ENCODE measurements around the gene HIGD2A.

The HIGD2A gene

GRCh38 chr5:176394096-176394495, 5.5 kb downstream of the HIGD2A start:
- TF ChIP-seq, protein P1, sequence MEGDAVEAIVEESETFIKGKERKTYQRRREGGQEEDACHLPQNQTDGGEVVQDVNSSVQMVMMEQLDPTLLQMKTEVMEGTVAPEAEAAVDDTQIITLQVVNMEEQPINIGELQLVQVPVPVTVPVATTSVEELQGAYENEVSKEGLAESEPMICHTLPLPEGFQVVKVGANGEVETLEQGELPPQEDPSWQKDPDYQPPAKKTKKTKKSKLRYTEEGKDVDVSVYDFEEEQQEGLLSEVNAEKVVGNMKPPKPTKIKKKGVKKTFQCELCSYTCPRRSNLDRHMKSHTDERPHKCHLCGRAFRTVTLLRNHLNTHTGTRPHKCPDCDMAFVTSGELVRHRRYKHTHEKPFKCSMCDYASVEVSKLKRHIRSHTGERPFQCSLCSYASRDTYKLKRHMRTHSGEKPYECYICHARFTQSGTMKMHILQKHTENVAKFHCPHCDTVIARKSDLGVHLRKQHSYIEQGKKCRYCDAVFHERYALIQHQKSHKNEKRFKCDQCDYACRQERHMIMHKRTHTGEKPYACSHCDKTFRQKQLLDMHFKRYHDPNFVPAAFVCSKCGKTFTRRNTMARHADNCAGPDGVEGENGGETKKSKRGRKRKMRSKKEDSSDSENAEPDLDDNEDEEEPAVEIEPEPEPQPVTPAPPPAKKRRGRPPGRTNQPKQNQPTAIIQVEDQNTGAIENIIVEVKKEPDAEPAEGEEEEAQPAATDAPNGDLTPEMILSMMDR (IDR thresholded peaks at IDR 0.05; ENCODE audit: low read depth, low read length, missing control alignments), result no peak
- no peak for DNase-seq (ENCODE audit: low read depth)

GRCh38 chr5:176394881-176395675, 6.5 kb downstream of the HIGD2A start:
- TF ChIP-seq, protein P1 (IDR thresholded peaks at IDR 0.05; ENCODE audit: low read depth, low read length, missing control alignments), result no peak
- no peak for DNase-seq (ENCODE audit: low read depth)
- no peak overlapping the region for H3K4me3 ChIP-seq (ENCODE audit: low read depth, low read length)

More at GRCh38 chr5:176394096-176394495, 5.5 kb downstream of the HIGD2A start:
- H3K4me3 ChIP-seq (ENCODE audit: low read depth, low read length), result no peak overlapping the region

- TF ChIP-seq, protein P1 (IDR thresholded peaks at IDR 0.05; ENCODE audit: low read depth, low read length, missing control alignments), result no peak
- no peak overlapping the region for H3K4me3 ChIP-seq (ENCODE audit: low read depth, low read length)
- no peak for DNase-seq (ENCODE audit: low read depth)
These were observed 7.8 kb downstream of the HIGD2A start for GRCh38 chr5:176396330-176396729.

- TF ChIP-seq, protein P1 (IDR thresholded peaks at IDR 0.05; ENCODE audit: low read depth, low read length, missing control alignments), result no peak
- H3K4me3 ChIP-seq (ENCODE audit: low read depth, low read length), result no peak overlapping the region
- no peak for DNase-seq (ENCODE audit: low read depth)
These were observed 9.3 kb downstream of the HIGD2A start for GRCh38 chr5:176397736-176398420.

DNA sequence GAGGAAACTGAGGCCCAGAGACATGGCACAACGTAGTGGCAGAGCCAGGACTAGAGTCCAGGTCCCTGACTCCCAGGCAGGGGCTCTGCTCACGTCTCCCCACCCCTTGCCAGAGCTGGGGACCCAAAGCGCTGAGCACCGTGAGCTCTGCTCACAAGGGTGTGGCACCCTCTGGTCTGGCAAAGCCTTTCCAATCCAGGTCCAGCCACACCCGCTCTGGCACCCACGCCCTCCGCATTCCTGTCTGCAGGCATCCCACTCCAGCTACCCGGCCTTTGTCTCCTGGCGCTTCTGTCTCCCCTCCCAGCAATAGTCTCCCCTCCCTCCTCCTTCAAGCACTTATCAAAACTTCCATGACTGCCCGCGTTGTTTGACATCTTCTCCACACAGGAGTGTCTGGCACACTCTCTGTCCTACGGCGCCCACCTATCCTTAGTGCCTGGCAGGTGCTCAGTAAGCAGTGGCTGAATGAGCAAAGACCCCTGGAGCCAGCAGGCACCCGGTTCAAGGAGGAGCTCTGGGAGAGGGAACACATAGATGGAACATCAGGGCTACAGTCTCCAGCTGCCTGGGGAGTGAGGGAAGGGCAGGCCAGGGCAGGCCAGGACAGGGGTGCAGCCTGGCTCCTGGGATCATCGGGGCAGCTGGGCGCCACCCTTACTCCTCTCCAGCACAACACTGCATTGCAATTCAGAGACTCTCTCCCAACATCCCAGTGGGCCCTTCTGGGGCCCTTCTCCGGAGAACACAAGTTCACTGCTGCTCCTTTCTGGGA, 12.0 kb downstream of the HIGD2A start:
- no peak for DNase-seq (ENCODE audit: low read depth)
- TF ChIP-seq, protein P1 (IDR thresholded peaks at IDR 0.05; ENCODE audit: low read depth, low read length, missing control alignments), result no peak
- no peak overlapping the region for H3K4me3 ChIP-seq (ENCODE audit: low read depth, low read length)

DNA sequence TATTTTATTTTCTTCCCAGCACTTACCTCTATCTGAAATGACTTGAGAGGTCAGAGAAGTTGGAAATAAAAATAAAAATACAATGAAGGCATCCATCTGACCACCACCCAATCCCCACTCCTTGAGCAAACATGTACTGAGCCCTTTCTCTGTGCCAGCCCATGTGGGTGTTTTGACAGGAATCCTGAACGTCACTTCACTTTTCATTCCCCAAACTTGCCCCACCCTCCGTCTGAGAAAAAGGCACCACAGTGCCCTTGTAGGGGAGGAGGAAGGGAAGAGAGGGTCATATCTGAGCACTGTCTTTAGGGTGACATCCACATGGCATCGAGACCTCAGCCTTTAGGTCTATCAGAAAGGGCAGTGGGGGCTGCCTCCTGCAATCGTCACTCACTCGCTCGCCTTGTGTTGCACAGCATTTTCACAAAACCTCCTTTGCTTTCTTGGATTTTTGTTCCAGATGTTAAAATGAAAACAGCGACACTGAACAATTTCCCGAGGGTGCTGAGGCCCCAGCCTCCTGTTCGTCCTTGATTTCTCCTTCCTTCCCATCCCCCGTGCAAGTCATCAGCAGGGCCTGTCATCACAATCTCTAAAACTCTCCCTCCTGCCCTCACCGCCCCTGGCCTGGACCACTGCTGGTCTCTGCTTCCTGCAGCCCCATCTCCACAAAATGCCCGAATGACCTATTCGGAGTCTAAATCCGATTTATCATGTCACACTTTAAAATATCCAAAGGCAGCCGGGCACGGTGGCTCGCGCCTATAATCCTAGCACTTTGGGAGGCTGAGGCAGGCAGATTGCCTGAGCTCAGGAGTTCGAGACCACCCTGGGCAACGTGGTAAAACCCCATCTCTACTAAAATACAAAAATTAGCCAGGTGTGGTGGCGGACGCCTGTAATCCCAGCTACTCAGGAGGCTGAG, 13.0 kb downstream of the HIGD2A start:
- H3K4me3 ChIP-seq (ENCODE audit: low read depth, low read length), result no peak overlapping the region
- DNase-seq (ENCODE audit: low read depth), result no peak
- TF ChIP-seq, protein P1 (IDR thresholded peaks at IDR 0.05; ENCODE audit: low read depth, low read length, missing control alignments), result no peak
